HG03064 (cell line): ENCODE results near the gene KBTBD13.
A peak's percentile ranks its signal among the peaks of the same experiment; 100 is the strongest.
"Not testable (repeated sequence)": the region's sequence is repeated elsewhere in the genome, so short reads cannot be mapped to it uniquely, and the experiment has no call there.

Experiments
- ATAC-seq: cut with Tn5 transposase; IDR thresholded peaks from one replicate; pipeline ENCODE4 v1.9.1; 2021; ENCODE audit warnings: low read depth; ENCODE audit not compliant: unreplicated experiment

The KBTBD13 gene

DNA sequence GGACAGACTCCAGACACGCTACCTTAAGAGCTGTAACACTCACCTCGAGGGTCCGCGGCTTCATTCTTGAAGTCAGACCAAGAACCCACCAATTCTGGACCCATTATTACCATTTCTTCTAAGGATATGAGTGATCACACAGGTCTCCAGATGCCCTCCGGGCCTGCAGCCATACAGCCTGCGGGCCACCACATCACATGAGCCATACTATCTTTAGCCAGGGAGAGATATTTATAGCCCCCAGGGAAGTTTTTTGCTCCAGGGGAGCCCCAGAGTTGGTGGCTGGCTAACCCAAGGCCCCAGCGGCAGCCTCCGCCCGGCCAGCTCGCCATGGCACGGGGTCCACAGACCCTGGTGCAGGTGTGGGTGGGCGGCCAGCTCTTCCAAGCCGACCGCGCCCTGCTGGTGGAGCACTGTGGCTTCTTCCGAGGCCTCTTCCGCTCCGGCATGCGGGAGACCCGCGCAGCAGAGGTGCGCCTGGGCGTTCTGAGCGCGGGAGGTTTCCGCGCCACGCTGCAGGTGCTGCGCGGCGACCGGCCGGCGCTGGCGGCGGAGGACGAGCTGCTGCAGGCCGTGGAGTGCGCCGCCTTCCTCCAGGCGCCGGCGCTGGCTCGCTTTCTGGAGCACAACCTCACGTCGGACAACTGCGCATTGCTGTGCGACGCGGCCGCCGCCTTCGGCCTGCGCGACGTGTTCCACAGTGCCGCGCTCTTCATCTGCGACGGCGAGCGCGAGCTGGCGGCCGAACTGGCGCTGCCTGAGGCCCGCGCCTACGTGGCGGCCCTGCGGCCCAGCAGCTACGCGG, at the start of gene KBTBD13:
KBTBD13 (plus strand) TSS at position 261 of the 805 bp plus-strand sequence; CDS start at position 331, 70 bp downstream.
- ATAC-seq: no peak

DNA sequence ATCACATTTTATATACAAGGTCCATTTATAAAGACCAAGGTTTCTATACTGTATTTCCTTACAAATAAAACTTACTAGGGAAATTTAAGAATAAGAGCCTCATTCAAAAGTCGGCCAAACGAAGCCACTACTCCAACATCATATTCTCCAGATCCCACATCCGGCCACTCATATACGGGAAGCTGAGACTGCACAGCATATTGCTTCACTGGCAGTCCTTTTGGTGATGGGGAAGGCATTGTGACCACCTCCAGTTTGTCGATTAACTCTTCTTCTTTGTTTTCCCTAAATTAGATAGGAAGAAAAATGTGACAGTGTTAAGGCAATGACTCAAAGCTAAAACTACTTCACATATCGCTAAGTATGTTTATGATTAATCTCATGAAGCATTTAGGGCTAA, 49.8 kb upstream of the KBTBD13 start:
- ATAC-seq: no peak

DNA sequence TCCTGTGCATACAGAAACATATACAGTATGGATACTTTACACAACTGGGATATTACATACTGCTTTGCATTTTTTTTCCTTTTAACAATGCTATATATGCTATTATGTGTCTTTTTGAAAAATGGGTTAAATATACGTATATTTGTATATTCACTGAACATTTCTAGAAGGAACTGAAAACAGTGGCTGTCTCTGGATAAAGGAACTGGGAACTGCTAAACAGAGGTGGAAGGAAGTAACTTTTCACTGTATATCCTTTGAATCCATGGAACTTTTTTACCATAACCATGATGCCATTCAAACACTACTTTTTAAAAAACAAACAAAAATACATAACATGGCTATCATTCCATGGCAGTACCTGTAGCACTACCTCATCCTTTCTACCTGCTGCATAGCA, 49.0 kb upstream of the KBTBD13 start:
- no peak for ATAC-seq

DNA sequence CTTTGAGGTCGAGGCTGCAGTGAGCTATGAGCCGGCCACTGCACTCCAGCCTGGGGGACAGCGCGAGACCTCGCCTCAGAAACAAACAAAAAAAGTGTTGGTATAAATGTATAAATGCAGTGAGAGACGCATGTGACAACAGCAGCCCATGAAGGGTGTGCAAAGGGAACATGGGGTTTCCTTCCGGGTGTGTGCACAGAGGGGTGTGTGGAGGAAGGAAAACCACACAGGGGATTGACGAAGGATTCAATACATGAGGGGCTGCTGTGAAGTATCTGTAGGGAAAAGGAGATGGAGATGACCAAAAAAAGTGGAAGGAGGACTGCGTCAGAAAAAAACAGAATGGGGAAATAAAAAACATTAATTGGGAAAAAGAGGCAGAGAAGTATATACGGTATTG, 48.2 kb upstream of the KBTBD13 start:
- no peak for ATAC-seq

DNA sequence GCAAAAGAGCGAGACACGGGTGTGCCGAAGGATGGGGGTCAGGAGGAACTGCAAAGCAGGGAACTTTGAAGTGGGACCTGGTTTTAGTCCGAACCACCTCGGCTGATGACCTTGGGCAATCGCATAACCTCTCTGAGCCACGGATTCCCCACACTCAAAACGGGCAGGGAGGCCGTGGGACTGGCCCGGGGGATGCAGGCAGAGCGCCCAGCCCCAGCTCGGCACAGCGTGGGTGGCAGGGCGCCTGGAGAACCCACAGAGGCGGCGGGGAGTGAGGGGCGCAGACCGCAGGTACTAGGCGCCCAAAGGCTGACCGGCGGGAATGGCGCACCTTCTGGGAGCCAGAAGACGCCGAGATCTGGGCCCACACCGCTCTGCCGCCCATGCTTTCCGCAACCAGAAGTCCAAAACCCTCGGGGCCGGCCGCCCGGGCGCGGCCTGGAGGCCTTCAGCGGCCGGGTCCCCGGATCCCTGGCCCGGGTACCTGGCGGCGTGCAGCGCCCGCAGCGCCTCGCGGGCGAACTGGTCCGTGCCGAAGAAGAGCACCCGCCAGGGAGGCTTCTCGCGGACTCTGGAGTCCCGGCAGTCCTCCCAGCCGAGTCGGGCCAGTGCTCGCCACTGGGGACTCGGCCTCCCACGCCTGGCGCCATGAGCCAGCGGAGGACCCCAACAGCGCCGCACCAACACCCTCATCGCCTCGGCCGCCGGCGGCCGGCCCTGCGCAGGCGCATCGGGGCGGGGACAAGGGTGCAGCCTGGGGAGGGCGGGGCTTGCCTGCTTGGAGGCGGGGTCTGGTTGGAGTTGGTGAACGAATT, 47.4 kb upstream of the KBTBD13 start, which contains the start of gene MTFMT:
MTFMT (minus strand) TSS at position 719 of the 815 bp plus-strand sequence; CDS start at position 693, 26 bp downstream.
- ATAC-seq: peak; percentile 78

DNA sequence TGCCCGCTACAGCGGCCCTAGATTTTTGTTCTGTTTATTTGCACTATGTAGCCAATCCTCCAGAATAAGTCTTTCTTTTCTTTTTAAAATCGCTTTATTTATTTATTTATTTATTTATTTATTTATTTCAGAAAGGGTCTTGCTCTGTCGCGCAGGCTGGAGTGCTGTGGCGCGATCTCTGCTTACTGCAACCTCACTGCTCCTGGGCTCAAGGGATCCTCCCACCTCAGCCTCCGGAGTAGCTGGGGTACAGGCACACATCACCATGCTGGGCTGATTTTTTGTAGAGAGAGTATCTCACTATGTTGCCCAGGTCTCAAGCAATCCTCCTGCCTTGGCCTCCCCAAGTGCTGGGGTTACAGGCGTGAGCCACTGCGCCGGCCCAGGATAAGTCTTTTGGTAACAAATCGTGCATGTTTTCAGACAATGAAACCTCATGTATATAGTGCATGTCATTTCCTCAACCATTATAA, 46.8 kb upstream of the KBTBD13 start:
- no peak for ATAC-seq

DNA sequence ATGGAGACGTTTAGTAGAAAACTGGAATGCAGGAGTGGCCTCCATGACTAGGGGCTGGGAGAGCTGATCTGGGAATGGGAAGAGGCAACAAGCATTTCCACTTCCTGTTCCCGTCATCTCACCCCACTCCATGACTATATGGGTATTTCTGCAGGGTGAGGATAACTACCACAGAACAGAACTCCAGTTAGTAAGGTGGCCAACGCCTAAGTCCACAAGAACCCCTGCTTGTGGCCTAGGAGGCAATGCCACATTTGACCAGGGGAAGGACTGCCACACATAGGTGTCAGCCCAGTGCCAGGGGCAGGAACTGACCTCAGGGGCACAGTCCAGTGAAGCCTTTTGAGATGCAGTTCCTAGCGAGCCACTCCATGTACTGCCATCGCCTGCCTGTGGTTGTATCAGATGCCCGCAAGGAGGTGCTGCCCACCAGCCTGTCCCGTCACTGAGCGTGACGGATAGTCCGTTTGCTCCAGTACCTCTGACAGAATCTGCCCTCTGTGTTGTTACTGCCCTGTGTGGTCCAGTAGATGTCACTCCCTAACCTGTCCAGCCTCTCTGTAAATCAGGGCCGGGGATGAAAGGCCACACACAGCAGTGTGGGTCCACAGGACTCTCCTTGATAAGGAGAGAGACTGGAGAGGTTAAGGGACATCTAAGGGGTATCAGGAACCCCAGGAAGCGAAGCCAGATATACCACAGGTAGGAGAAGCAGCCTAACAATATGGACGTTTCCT, 43.6 kb upstream of the KBTBD13 start:
- ATAC-seq: no peak

- no peak for ATAC-seq
Observed at GRCh38 chr15:65033659-65034269, 42.8 kb upstream of the KBTBD13 start.

DNA sequence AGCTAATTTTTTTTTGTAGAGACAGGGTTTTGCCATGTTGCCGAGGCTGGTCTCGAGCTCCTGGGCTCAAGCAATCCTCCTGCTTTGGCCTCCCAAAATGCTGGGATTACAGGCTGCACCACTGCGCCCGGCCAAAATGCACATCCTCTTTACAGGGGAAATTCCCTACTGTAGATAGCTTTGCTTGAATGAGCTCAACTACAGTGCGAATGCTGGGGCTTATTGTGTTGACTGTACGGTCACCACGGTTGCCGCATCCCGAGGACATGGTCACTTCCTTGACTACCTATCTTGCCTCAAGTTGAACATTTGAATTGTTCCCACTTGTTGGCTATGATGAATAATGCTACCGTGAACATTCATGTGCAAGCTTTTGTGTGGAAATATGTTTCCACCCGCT, 41.8 kb upstream of the KBTBD13 start:
- no peak for ATAC-seq

DNA sequence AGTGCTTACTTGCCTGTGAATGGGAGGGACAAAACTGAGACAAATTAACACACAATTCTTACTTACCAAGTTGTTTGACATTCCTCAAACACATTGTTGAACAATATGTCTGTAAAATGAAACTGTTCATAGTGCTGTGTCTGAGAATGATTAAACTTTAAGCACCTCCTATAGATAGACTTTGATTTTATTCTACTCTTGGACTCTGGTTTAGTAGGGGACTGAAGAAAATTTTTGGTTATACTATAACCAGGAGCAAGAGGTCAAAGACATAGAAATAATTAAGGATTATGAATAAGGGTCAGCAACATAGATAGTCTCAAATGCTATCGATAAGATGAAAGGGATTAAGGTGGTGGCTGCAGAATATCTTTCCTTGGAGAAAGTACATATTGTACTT, 39.2 kb upstream of the KBTBD13 start:
- no peak for ATAC-seq

DNA sequence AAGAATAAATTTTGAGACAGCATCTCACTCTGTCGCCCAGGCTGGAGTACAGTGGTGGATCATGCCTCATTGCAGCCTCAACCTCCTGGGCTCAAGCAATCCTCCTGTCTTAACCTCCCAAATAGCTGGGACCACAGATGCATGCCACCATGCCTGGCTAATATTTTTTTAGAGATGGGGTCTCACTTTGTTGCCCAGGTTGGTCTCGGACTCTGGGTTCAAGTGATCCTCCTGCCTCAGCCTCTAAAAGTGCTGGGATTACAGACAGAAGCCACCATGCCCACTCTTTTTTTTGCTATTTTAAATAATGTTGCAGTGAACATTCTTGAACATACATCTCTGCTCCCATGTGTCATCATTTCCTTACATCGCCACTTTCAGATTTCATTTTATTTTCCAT, 38.1 kb upstream of the KBTBD13 start:
- ATAC-seq: no peak

DNA sequence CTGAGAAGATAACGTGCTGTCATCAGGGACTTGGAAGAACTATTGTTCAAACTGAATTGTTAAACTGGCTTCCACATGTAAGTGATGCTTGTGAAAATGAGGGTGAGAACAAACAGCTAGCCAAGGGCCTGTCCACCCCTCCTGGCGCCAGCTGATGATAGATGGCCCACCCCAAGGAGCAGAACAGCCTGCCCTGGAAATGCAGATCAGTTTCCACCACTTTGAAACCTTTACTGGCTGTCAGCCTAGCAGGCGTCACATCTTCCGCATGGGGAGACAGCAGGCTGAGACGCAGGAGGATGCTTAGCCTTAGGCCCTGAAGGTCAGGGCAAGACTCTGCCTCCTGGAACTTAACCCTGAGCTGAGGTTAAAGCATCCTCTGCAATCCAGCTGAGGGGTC, 37.7 kb upstream of the KBTBD13 start:
- ATAC-seq: no peak

DNA sequence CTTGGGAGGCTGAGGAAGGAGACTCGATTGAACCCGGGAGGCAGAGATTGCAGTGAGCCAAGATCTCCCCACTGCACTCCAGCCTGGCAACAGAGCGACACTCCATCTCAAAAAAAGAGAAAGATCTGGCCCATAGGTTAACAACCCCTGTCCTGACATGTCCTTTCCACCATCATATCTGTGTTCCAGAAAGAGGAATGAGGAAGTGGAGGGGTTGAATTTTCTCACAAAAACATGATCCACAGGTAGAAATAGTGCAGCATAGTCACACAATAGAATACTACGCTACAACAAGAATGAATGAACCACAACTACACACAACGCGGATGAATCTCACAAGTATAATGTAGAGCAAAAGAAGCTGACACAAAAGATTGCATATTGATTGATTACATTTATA, 36.1 kb upstream of the KBTBD13 start:
- ATAC-seq: no peak

- no peak for ATAC-seq
Observed at GRCh38 chr15:65041787-65042186, 34.8 kb upstream of the KBTBD13 start.

GRCh38 chr15:65042776-65043327, 33.7 kb upstream of the KBTBD13 start:
- ATAC-seq: no peak

- not testable (repeated sequence) for ATAC-seq
Observed at GRCh38 chr15:65044218-65044617, 32.3 kb upstream of the KBTBD13 start.

GRCh38 chr15:65044724-65045481, 31.6 kb upstream of the KBTBD13 start, which contains the start of gene SLC51B:
SLC51B (plus strand) TSS chr15:65045387; CDS start chr15:65050005, 4,618 bp downstream.
- no peak for ATAC-seq

DNA sequence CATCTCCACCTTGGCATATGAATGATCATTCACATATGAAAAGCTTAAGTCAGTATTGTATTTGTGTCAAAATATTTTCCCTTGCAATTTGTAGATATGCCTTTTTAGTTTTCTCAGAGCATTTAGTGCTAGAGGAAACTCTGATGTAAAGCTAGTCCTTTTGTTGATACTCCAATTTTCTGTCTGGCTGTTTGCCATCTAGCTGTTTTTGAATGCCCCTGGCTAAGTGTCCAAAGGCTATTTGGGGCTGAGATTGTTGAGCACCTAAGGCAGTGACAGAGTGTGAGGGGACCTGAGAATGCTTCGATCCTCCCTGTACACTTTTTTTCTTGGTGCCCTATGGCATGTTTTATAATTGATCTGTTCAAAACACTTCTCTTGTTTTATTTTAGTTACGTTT, 28.3 kb upstream of the KBTBD13 start:
- ATAC-seq: no peak

- ATAC-seq: peak; percentile 68
Observed at GRCh38 chr15:65049418-65049840, 27.1 kb upstream of the KBTBD13 start.
